Testis (tissue), 3 donors: ENCODE measurements around the gene LRP8. TPM values are rescaled to one million over a fixed set of nuclear protein-coding genes. Genes with fewer than 3 reads are reported as not detected.

Source experiments
- DNase-seq: peaks from one replicate; pipeline ENCODE4 v3.0.0-alpha.2; 2019
- H3K27ac ChIP-seq, 2 donors: fragments of 200-600 bp; sonication (generic); one replicate each; pipeline ENCODE4 v1.5.1; 2019
- H3K27me3 ChIP-seq: fragments of 200-600 bp; sonication (generic); one replicate; pipeline ENCODE4 v1.5.1; 2019
- H3K36me3 ChIP-seq: fragments of 200-600 bp; sonication (generic); one replicate; pipeline ENCODE4 v1.5.1; 2017; ENCODE audit warnings: low read depth; ENCODE audit errors: missing control alignments
- H3K4me1 ChIP-seq: fragments of 200-600 bp; sonication (generic); one replicate; pipeline ENCODE4 v1.5.1; 2019
- H3K4me3 ChIP-seq, 2 donors: fragments of 200-600 bp; sonication (generic); one replicate each; pipeline ENCODE4 v1.5.1; 2017 to 2019
- H3K9me3 ChIP-seq: fragments of 200-600 bp; sonication (generic); one replicate; pipeline ENCODE4 v1.5.1; 2017
- CTCF ChIP-seq, 3 experiments: fragments of 450-650 bp in 2 of 3; fragments of 200-600 bp in 1 of 3; sonication (generic) in 1 of 3; IDR thresholded peaks; one replicate each; pipeline ENCODE4 v1.5.1; 2016 to 2019; ENCODE audit warnings: antibody characterized with exemption in 3 of 3, mild to moderate bottlenecking in 2 of 3, moderate library complexity in 1 of 3
- POLR2A ChIP-seq: fragments of 450-650 bp; IDR thresholded peaks from one replicate; pipeline ENCODE4 v1.6.1; 2017; ENCODE audit warnings: antibody characterized with exemption, mild to moderate bottlenecking, moderate library complexity
- WGBS, 2 donors: methylation state at CpG; one replicate each; pipeline ENCODE4 v1.1.5; 2018; 5-methylcytosine and 5-hydroxymethylcytosine counted together
- intact Hi-C: fragments of 100-400 bp; cut with DNase I; formaldehyde crosslinking; loops from one replicate; pipeline ENCODE4 v1.15.1; 2023; ENCODE audit warnings: low total_unique reads
- polyA plus RNA-seq: library from polyadenylated mRNA; stranded (reverse); fragments of 350-450 nt; fragmentation: Illumina TruSeq; extraction: RNeasy Lipid Tissue Mini Kit (QIAGEN cat#74804); gene quantifications from one replicate; pipeline ENCODE4 v1.2.3, GENCODE V29; 2014; ENCODE audit warnings: low read depth, low replicate concordance; ENCODE audit not compliant: insufficient read depth
- total RNA-seq, 2 donors: library from RNA; depleted of rRNA; stranded (reverse); fragments of >200 nt; gene quantifications; one replicate each; pipeline ENCODE4 v1.2.3, GENCODE V29; 2016

Gene LRP8
- total and polyA plus RNA-seq, 3 donors from 2014 or later = 64.3 to 253 (median 223) TPM

GRCh38 chr1:53298045-53298637, 29.7 kb downstream of the LRP8 start:
- WGBS, 2 donors = 78 to 92% methylated on average over 9 to 12 of the region's 12 CpGs
- no peak for TF ChIP-seq POLR2A
- no peak for TF ChIP-seq CTCF (IDR thresholded peaks at IDR 0.05)
- Histone ChIP-seq H3K36me3 (no peaks in the 10 kb centered on the region), H3K4me1 (peaks cover 49% of the 10 kb centered on the region), H3K4me3 (no peak overlapping the region), H3K27ac (peak overlapping the region; percentile 10 to 44), H3K9me3 (no peaks in the 10 kb centered on the region), H3K27me3 (no peaks in the 10 kb centered on the region)
- no peak for DNase-seq
- intact Hi-C loops = no loop called here

- no peaks in the 10 kb centered on the region for H3K27me3 ChIP-seq
- H3K36me3 ChIP-seq = no peaks in the 10 kb centered on the region
- H3K4me1 ChIP-seq = peaks cover 48% of the 10 kb centered on the region
- intact Hi-C loops = no loop called here
- no peak for TF ChIP-seq CTCF (IDR thresholded peaks at IDR 0.05)
- TF ChIP-seq POLR2A = no peak
- DNase-seq = no peak
- 88 to 95% methylated on average over 17 of the region's 17 CpGs for WGBS, 2 donors
- H3K27ac ChIP-seq = no peak overlapping the region
- H3K9me3 ChIP-seq = no peaks in the 10 kb centered on the region
- H3K4me3 ChIP-seq = no peak overlapping the region
Observed at GRCh38 chr1:53297195-53297594, 30.7 kb downstream of the LRP8 start.

GRCh38 chr1:53296117-53296749, 31.6 kb downstream of the LRP8 start:
- peaks cover 48% of the 10 kb centered on the region for H3K4me1 ChIP-seq
- TF ChIP-seq CTCF (IDR thresholded peaks at IDR 0.05) (no peak), POLR2A (no peak)
- intact Hi-C loops = no loop called here
- H3K36me3 ChIP-seq = no peaks in the 10 kb centered on the region
- H3K27me3 ChIP-seq = no peaks in the 10 kb centered on the region
- WGBS, 2 donors = 56 to 78% methylated on average over 12 of the region's 12 CpGs
- H3K9me3 ChIP-seq = no peaks in the 10 kb centered on the region
- H3K27ac ChIP-seq = no peak overlapping the region
- H3K4me3 ChIP-seq = no peak overlapping the region
- DNase-seq = no peak

- H3K9me3 ChIP-seq = no peaks in the 10 kb centered on the region
- no peak overlapping the region for H3K27ac ChIP-seq
- DNase-seq = no peak
- TF ChIP-seq POLR2A (no peak), CTCF (IDR thresholded peaks at IDR 0.05) (no peak)
- H3K36me3 ChIP-seq = no peaks in the 10 kb centered on the region
- H3K4me3 ChIP-seq = no peak overlapping the region
- H3K4me1 ChIP-seq = peaks cover 49% of the 10 kb centered on the region
- intact Hi-C loops = no loop called here
- 51 to 57% methylated on average over 4 of the region's 4 CpGs for WGBS, 2 donors
- H3K27me3 ChIP-seq = no peaks in the 10 kb centered on the region
Observed at GRCh38 chr1:53295726-53296116, 32.1 kb downstream of the LRP8 start.

GRCh38 chr1:53295295-53295694, 32.6 kb downstream of the LRP8 start:
- 58 to 68% methylated on average over 3 of the region's 3 CpGs for WGBS, 2 donors
- Histone ChIP-seq H3K9me3 (no peaks in the 10 kb centered on the region), H3K27ac (no peak overlapping the region), H3K27me3 (no peaks in the 10 kb centered on the region), H3K4me1 (peaks cover 53% of the 10 kb centered on the region), H3K36me3 (no peaks in the 10 kb centered on the region), H3K4me3 (no peak overlapping the region)
- TF ChIP-seq CTCF (IDR thresholded peaks at IDR 0.05) (no peak), POLR2A (no peak)
- DNase-seq = no peak
- intact Hi-C loops = no loop called here
